HG03442 (cell line): Measurements from ENCODE around the gene REN.

Source experiments
- ATAC-seq: cut with Tn5 transposase; IDR thresholded peaks from one replicate; pipeline ENCODE4 v1.9.1; 2021; ENCODE audit warnings: mild to moderate bottlenecking, moderate library complexity; ENCODE audit not compliant: unreplicated experiment

REN gene

GRCh38 chr1:204134103-204134502 is 32.0 kb downstream of the REN start:
- ATAC-seq = no peak

GRCh38 chr1:204132718-204133117 is 33.4 kb downstream of the REN start:
- no peak for ATAC-seq

- no peak for ATAC-seq
These were observed 34.2 kb downstream of the REN start for GRCh38 chr1:204131978-204132377.

GRCh38 chr1:204130981-204131892 is 34.9 kb downstream of the REN start:
- no peak for ATAC-seq

GRCh38 chr1:204130178-204130577 is 36.0 kb downstream of the REN start:
- ATAC-seq = no peak

GRCh38 chr1:204128964-204129896 is 36.9 kb downstream of the REN start:
- no peak for ATAC-seq

- ATAC-seq = no peak
These were observed 37.6 kb downstream of the REN start for GRCh38 chr1:204128464-204128963.

GRCh38 chr1:204127597-204128242 is 38.4 kb downstream of the REN start:
- no peak for ATAC-seq

- no peak for ATAC-seq
These were observed 39.2 kb downstream of the REN start for GRCh38 chr1:204126956-204127355.

- ATAC-seq = no peak
These were observed 39.8 kb downstream of the REN start for GRCh38 chr1:204126386-204126785.

- no peak for ATAC-seq
These were observed 40.3 kb downstream of the REN start for GRCh38 chr1:204125759-204126351.

GRCh38 chr1:204124639-204125038 is 41.5 kb downstream of the REN start:
- ATAC-seq = no peak

- ATAC-seq = no peak
These were observed 42.8 kb downstream of the REN start for GRCh38 chr1:204123376-204123775.

- ATAC-seq = no peak
These were observed 44.1 kb downstream of the REN start for GRCh38 chr1:204121840-204122555.

- no peak for ATAC-seq
These were observed 49.6 kb downstream of the REN start for GRCh38 chr1:204116539-204116938.

- no peak for ATAC-seq
These were observed 51.0 kb downstream of the REN start for GRCh38 chr1:204115116-204115515.

- no peak for ATAC-seq
These were observed 51.5 kb downstream of the REN start for GRCh38 chr1:204114606-204115005.

GRCh38 chr1:204113896-204114295 is 52.2 kb downstream of the REN start:
- ATAC-seq = no peak

GRCh38 chr1:204112876-204113730 is 53.0 kb downstream of the REN start:
- no peak for ATAC-seq
